HG02759 (cell line): ENCODE measurements around the gene ALG11.
"Not testable (repeated sequence)": the region's sequence is repeated elsewhere in the genome, so short reads cannot be mapped to it uniquely, and the experiment has no call there.

Experiments
- ATAC-seq: cut with Tn5 transposase; IDR thresholded peaks from one replicate; pipeline ENCODE4 v1.9.1; 2021; ENCODE audit warnings: mild to moderate bottlenecking, moderate library complexity; ENCODE audit not compliant: unreplicated experiment

Gene ALG11

GRCh38 chr13:52011632-52012511 is at the start of gene ALG11:
TSS of gene ALG11 (plus strand) at chr13:52012398. CDS start at chr13:52012419, 21 bp downstream.
- ATAC-seq = peak; percentile 99

- ATAC-seq = no peak
Observed at GRCh38 chr13:51966186-51966585, 46.0 kb upstream of the ALG11 start.

- no peak for ATAC-seq
Observed at GRCh38 chr13:51967482-51968446, 44.4 kb upstream of the ALG11 start.

GRCh38 chr13:51970349-51970748 is 41.8 kb upstream of the ALG11 start:
- no peak for ATAC-seq

- ATAC-seq = no peak
Observed at GRCh38 chr13:51971520-51972426, 40.4 kb upstream of the ALG11 start.

GRCh38 chr13:51974482-51974881 is 37.7 kb upstream of the ALG11 start:
- ATAC-seq = no peak

- ATAC-seq = no peak
Observed at GRCh38 chr13:51976423-51976822, 35.8 kb upstream of the ALG11 start.

GRCh38 chr13:51976890-51977289 is 35.3 kb upstream of the ALG11 start:
- no peak for ATAC-seq

GRCh38 chr13:51977625-51978024 is 34.6 kb upstream of the ALG11 start:
- no peak for ATAC-seq

- no peak for ATAC-seq
Observed at GRCh38 chr13:51978796-51979556, 33.2 kb upstream of the ALG11 start.

- no peak for ATAC-seq
Observed at GRCh38 chr13:51980908-51981307, 31.3 kb upstream of the ALG11 start.

GRCh38 chr13:51981355-51981754 is 30.8 kb upstream of the ALG11 start:
- no peak for ATAC-seq

GRCh38 chr13:51983292-51983691 is 28.9 kb upstream of the ALG11 start:
- not testable (repeated sequence) for ATAC-seq

- ATAC-seq = not testable (repeated sequence)
Observed at GRCh38 chr13:51984904-51985303, 27.3 kb upstream of the ALG11 start.

- ATAC-seq = no peak
Observed at GRCh38 chr13:51988988-51989618, 23.1 kb upstream of the ALG11 start.

GRCh38 chr13:51993713-51994112 is 18.5 kb upstream of the ALG11 start:
- no peak for ATAC-seq

GRCh38 chr13:51995677-51996551 is 16.3 kb upstream of the ALG11 start:
- no peak for ATAC-seq

GRCh38 chr13:51996641-51997040 is 15.6 kb upstream of the ALG11 start:
- no peak for ATAC-seq
